Measurements from ENCODE around the gene USP26. TPM values are rescaled to one million over a fixed set of nuclear protein-coding genes. Genes with fewer than 3 reads are reported as not detected.
A peak's percentile ranks its signal among the peaks of the same experiment; 100 is the strongest.
"Not testable (repeated sequence)": the region's sequence is repeated elsewhere in the genome, so short reads cannot be mapped to it uniquely, and the experiment has no call there.

USP26 gene
- total RNA-seq, 1 donor from 2014 or later, result not detected

DNA sequence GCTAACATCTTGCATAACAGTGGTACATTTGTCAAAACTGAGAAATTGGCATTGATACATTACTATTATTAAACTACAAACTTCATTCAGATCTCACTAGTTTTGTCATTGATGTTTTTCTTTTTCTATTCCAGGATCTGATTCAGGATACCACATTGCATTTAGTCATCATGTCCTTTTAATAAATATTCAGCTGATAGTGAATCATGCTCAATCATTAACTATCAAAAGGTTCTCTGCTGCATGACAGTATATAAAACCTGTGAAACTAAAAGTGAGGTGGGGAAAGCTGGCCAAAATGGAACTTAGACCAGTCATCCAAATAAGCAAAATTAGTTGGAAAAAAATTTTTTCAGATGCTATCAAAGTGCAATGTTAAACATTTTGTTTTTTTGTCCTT, 110.4 kb downstream of the USP26 start:
- Mint-ChIP-seq H3K9me3 (ENCODE audit: unreplicated experiment) (no peaks in the 10 kb centered on the region), H3K4me1 (ENCODE audit: low read depth, unreplicated experiment) (no peaks in the 10 kb centered on the region), H3K36me3 (ENCODE audit: low read depth, unreplicated experiment) (no peaks in the 10 kb centered on the region), H3K27me3 (ENCODE audit: low read depth, unreplicated experiment) (no peaks in the 10 kb centered on the region), H3K27ac (ENCODE audit: unreplicated experiment) (no peak overlapping the region), H3K4me3 (ENCODE audit: unreplicated experiment) (no peak overlapping the region)
- Histone ChIP-seq H3K4me3 (ENCODE audit: insufficient read depth, low read depth, low read length) (no peak overlapping the region), H3K4me2 (ENCODE audit: low read length) (no peak overlapping the region), H4K20me1 (ENCODE audit: insufficient read depth, low read length) (no peaks in the 10 kb centered on the region), H3K27me3 (ENCODE audit: insufficient read depth, low read length) (no peaks in the 10 kb centered on the region), H3K27ac (ENCODE audit: low read depth, low read length) (no peak overlapping the region), H3K4me1 (ENCODE audit: insufficient read depth, low read length) (no peaks in the 10 kb centered on the region), H3K9me3 (ENCODE audit: insufficient read depth, low read depth, low read length) (no peaks in the 10 kb centered on the region), H2AFZ (ENCODE audit: low read depth, low read length) (no peak overlapping the region), H3K9ac (ENCODE audit: low read length) (no peak overlapping the region), H3K79me2 (ENCODE audit: insufficient read depth, low read length) (no peaks in the 10 kb centered on the region), H3K36me3 (ENCODE audit: insufficient read depth, low read length) (no peaks in the 10 kb centered on the region)
- DNase-seq (ENCODE audit: low read depth), result no peak
- TF ChIP-seq, protein P1, sequence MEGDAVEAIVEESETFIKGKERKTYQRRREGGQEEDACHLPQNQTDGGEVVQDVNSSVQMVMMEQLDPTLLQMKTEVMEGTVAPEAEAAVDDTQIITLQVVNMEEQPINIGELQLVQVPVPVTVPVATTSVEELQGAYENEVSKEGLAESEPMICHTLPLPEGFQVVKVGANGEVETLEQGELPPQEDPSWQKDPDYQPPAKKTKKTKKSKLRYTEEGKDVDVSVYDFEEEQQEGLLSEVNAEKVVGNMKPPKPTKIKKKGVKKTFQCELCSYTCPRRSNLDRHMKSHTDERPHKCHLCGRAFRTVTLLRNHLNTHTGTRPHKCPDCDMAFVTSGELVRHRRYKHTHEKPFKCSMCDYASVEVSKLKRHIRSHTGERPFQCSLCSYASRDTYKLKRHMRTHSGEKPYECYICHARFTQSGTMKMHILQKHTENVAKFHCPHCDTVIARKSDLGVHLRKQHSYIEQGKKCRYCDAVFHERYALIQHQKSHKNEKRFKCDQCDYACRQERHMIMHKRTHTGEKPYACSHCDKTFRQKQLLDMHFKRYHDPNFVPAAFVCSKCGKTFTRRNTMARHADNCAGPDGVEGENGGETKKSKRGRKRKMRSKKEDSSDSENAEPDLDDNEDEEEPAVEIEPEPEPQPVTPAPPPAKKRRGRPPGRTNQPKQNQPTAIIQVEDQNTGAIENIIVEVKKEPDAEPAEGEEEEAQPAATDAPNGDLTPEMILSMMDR (IDR thresholded peaks at IDR 0.05; ENCODE audit: insufficient read depth, low read depth, low read length), result no peak
- no peak for TF ChIP-seq EZH2 (IDR thresholded peaks at IDR 0.05; ENCODE audit: insufficient read depth, low read length)
- FAIRE-seq, result peak; percentile 97

DNA sequence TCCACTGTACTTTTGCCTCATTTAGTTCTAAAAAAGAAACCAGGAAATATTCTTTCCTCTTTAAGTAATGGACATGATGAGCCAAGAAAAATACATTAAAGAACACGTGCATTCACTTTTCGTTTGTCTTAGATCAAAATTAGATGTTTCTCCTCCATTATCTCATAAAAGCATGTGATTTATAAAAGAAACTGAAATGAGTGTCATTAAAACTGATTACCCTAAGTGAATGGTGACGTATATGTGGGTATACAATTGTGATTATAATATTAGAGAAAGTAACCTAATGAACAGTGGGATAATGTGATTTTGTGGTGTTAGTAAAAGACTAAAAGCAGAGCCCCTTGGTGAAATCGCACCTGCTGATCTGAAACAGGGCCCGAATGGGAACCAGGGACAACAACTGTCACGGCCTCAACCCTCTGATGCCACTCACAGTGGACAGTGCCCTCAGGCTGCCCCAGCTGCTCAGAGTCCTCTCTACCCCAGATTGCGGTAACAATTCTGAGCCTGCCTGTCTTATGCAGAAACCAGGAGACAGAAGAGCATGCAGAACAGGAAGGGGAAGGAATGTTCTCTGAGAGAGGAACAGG, 112.8 kb downstream of the USP26 start:
- no peaks in the 10 kb centered on the region for H3K9me3 Mint-ChIP-seq (ENCODE audit: unreplicated experiment)
- H3K9me3 ChIP-seq (ENCODE audit: insufficient read depth, low read depth, low read length), result no peaks in the 10 kb centered on the region
- no peaks in the 10 kb centered on the region for H3K36me3 ChIP-seq (ENCODE audit: insufficient read depth, low read length)
- no peak overlapping the region for H3K9ac ChIP-seq (ENCODE audit: low read length)
- FAIRE-seq (no peak), DNase-seq (ENCODE audit: low read depth) (no peak)
- no peak overlapping the region for H2AFZ ChIP-seq (ENCODE audit: low read depth, low read length)
- H3K79me2 ChIP-seq (ENCODE audit: insufficient read depth, low read length), result no peaks in the 10 kb centered on the region
- no peak for TF ChIP-seq EZH2 (IDR thresholded peaks at IDR 0.05; ENCODE audit: insufficient read depth, low read length)
- TF ChIP-seq, protein P1 (IDR thresholded peaks at IDR 0.05; ENCODE audit: insufficient read depth, low read depth, low read length), result no peak
- H3K27ac ChIP-seq (ENCODE audit: low read depth, low read length), result no peak overlapping the region
- no peaks in the 10 kb centered on the region for H3K36me3 Mint-ChIP-seq (ENCODE audit: low read depth, unreplicated experiment)
- H3K4me3 ChIP-seq (ENCODE audit: insufficient read depth, low read depth, low read length), result no peak overlapping the region
- no peak overlapping the region for H3K4me3 Mint-ChIP-seq (ENCODE audit: unreplicated experiment)
- no peaks in the 10 kb centered on the region for H3K4me1 ChIP-seq (ENCODE audit: insufficient read depth, low read length)
- no peaks in the 10 kb centered on the region for H3K27me3 Mint-ChIP-seq (ENCODE audit: low read depth, unreplicated experiment)
- H3K27me3 ChIP-seq (ENCODE audit: insufficient read depth, low read length), result no peaks in the 10 kb centered on the region
- no peaks in the 10 kb centered on the region for H4K20me1 ChIP-seq (ENCODE audit: insufficient read depth, low read length)
- no peak overlapping the region for H3K27ac Mint-ChIP-seq (ENCODE audit: unreplicated experiment)
- H3K4me1 Mint-ChIP-seq (ENCODE audit: low read depth, unreplicated experiment), result no peaks in the 10 kb centered on the region
- H3K4me2 ChIP-seq (ENCODE audit: low read length), result no peak overlapping the region

DNA sequence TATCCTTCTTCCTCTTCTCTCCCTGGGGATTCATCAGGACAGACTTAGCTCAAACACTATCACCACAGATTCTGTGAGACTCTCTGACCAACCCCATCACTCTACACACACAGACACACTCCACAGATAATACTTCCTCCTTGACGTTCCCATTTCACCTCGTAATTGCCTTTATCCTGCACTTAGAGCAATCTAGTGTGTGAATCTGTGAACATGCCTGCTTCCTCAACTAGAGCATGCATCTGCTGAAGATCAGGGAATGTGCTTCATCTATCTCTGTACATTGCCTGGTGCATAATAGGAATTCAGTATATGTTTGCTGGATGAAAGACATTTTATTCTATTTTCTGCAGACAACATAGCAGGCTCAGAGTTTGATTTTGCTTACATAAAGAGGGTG, 113.4 kb downstream of the USP26 start:
- Mint-ChIP-seq H3K27ac (ENCODE audit: unreplicated experiment) (no peak overlapping the region), H3K27me3 (ENCODE audit: low read depth, unreplicated experiment) (no peaks in the 10 kb centered on the region), H3K36me3 (ENCODE audit: low read depth, unreplicated experiment) (no peaks in the 10 kb centered on the region), H3K9me3 (ENCODE audit: unreplicated experiment) (no peaks in the 10 kb centered on the region), H3K4me1 (ENCODE audit: low read depth, unreplicated experiment) (no peaks in the 10 kb centered on the region), H3K4me3 (ENCODE audit: unreplicated experiment) (no peak overlapping the region)
- Histone ChIP-seq H3K4me2 (ENCODE audit: low read length) (no peak overlapping the region), H3K27ac (ENCODE audit: low read depth, low read length) (no peak overlapping the region), H4K20me1 (ENCODE audit: insufficient read depth, low read length) (no peaks in the 10 kb centered on the region), H3K27me3 (ENCODE audit: insufficient read depth, low read length) (no peaks in the 10 kb centered on the region), H2AFZ (ENCODE audit: low read depth, low read length) (no peak overlapping the region), H3K9ac (ENCODE audit: low read length) (no peak overlapping the region), H3K4me1 (ENCODE audit: insufficient read depth, low read length) (no peaks in the 10 kb centered on the region), H3K79me2 (ENCODE audit: insufficient read depth, low read length) (no peaks in the 10 kb centered on the region), H3K9me3 (ENCODE audit: insufficient read depth, low read depth, low read length) (no peaks in the 10 kb centered on the region), H3K4me3 (ENCODE audit: insufficient read depth, low read depth, low read length) (no peak overlapping the region), H3K36me3 (ENCODE audit: insufficient read depth, low read length) (no peaks in the 10 kb centered on the region)
- FAIRE-seq (no peak), DNase-seq (ENCODE audit: low read depth) (no peak)
- no peak for TF ChIP-seq EZH2 (IDR thresholded peaks at IDR 0.05; ENCODE audit: insufficient read depth, low read length)
- TF ChIP-seq, protein P1 (IDR thresholded peaks at IDR 0.05; ENCODE audit: insufficient read depth, low read depth, low read length), result no peak

DNA sequence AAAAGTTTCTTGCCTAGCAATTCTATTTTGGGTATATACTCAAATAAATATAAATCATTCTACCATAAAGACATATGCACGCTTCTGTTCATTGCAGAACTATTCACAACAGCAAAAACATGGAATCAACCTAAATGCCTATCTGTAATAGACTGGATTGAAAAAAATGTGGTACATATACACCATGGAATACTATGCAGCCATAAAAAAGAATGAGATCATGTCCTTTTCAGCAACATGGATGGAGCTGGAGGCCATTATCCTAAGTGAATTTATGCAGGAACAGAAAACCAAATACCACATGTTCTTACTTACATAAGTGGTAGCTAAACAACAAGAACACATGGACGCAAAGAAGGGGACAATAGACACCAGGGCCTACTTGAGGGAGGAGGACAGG, 116.9 kb downstream of the USP26 start:
- H3K4me3 Mint-ChIP-seq (ENCODE audit: unreplicated experiment); H4K20me1 ChIP-seq (ENCODE audit: insufficient read depth, low read length); H3K9ac ChIP-seq (ENCODE audit: low read length); H3K4me3 ChIP-seq (ENCODE audit: insufficient read depth, low read depth, low read length); H3K4me1 Mint-ChIP-seq (ENCODE audit: low read depth, unreplicated experiment); H3K27ac Mint-ChIP-seq (ENCODE audit: unreplicated experiment); H3K36me3 Mint-ChIP-seq (ENCODE audit: low read depth, unreplicated experiment); H3K4me2 ChIP-seq (ENCODE audit: low read length); H3K27me3 ChIP-seq (ENCODE audit: insufficient read depth, low read length); H2AFZ ChIP-seq (ENCODE audit: low read depth, low read length); H3K79me2 ChIP-seq (ENCODE audit: insufficient read depth, low read length); DNase-seq (ENCODE audit: low read depth); H3K27ac ChIP-seq (ENCODE audit: low read depth, low read length); H3K4me1 ChIP-seq (ENCODE audit: insufficient read depth, low read length); H3K9me3 Mint-ChIP-seq (ENCODE audit: unreplicated experiment); H3K9me3 ChIP-seq (ENCODE audit: insufficient read depth, low read depth, low read length); H3K27me3 Mint-ChIP-seq (ENCODE audit: low read depth, unreplicated experiment); H3K36me3 ChIP-seq (ENCODE audit: insufficient read depth, low read length): not testable (repeated sequence)
- peak; percentile 82 for FAIRE-seq

Measured in astrocyte (in vitro differentiated cells and primary cell).